ENCODE measurements around the gene DCAF17. TPM values are rescaled to one million over a fixed set of nuclear protein-coding genes. Genes with fewer than 3 reads are reported as not detected.
A peak's percentile ranks its signal among the peaks of the same experiment; 100 is the strongest.

DCAF17 gene
- total and polyA plus RNA-seq, 2 of the 13 experiments (the other 11 are each of a cell fraction or from before 2014, with no cell fraction given) = 13.7 to 30.0 TPM

DNA sequence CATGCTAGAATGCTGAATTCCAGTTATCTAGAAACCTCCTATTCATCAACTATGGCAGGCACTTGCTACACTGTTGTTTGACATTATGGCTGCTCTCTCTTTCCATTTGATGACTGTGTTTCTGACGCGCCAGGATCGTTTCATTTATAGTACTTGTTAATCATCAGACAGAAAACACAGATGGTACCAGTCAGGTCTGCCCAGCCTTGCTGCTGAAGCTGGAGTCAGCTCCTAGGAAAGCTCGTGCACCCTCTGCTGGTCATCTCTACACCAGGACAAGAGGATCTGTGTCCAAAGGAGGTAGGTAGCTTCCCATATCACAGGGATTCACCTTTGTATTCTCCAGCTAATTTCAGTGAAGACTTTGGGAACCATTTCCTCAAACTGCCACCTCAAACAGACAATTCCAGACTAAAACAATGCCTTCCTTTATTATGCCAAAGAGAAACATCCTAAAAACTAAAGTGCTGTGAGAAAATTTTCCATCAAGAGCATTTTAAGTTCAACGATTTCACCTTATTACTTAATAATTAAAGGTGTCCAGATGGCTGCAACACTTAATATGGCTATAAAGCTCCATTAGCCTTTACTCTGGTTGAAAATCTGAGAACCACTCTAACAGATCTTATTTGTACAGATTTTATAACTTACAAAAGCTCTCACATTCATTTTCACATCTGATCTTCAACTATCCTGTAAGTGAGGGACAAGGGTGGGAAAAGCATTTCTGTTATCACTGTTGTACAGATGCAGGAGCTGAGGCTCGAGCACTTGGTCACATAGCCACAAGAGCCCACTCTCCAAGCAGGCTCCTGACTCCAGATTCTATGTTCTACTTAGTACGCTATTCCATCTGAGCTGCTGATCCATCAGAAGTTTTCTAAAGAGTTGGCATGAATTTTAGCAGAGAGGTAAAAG lies 17.8 kb upstream of the DCAF17 start (continued):
- TF ChIP-seq, protein P1, sequence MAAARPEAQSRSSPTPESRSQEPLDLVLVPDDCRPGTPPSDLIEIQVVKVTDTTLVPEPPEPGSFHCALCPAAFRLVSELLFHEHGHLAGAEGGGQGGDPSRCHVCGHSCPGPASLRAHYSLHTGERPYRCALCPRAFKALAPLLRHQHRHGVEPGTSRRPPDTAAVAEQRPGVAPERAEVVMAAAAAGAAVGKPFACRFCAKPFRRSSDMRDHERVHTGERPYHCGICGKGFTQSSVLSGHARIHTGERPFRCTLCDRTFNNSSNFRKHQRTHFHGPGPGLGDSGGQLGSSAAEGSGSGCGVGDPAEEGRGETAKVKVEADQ (CRISPR knock-in tag; IDR thresholded peaks at IDR 0.05; ENCODE audit: borderline replicate concordance) = peak; percentile 99
- TF ChIP-seq MXD1 (CRISPR knock-in tag; IDR thresholded peaks at IDR 0.05) (no peak), WIZ (CRISPR knock-in tag; IDR thresholded peaks at IDR 0.05) (no peak), POLR2A (IDR thresholded peaks at IDR 0.05; ENCODE audit: insufficient read depth in 1 of 2, low read depth in 2 of 2, low read length in 2 of 2) (no peak), RFX5 (IDR thresholded peaks at IDR 0.05; ENCODE audit: low read depth, low read length) (no peak), ZNF335 (CRISPR knock-in tag; IDR thresholded peaks at IDR 0.05) (0 out of 2 replicates have a peak, but pooled peaks have one; percentile 25), ZSCAN9 (CRISPR knock-in tag; IDR thresholded peaks at IDR 0.05; ENCODE audit: borderline replicate concordance) (peak; percentile 58; the same call in 1 of the 2 replicates), TBX2 (CRISPR knock-in tag; IDR thresholded peaks at IDR 0.05; ENCODE audit: borderline replicate concordance) (no peak), ATF1 (CRISPR knock-in tag; IDR thresholded peaks at IDR 0.05) (no peak), FOXA3 (CRISPR knock-in tag; IDR thresholded peaks at IDR 0.05) (peak; percentile 52; the same call in 1 of the 2 replicates), SAP130 (CRISPR knock-in tag; IDR thresholded peaks at IDR 0.05; ENCODE audit: low read depth) (peak; percentile 74), FOXM1 (CRISPR knock-in tag; IDR thresholded peaks at IDR 0.05) (no peak), HOXA7 (CRISPR knock-in tag; IDR thresholded peaks at IDR 0.05) (no peak), ZNF713 (CRISPR knock-in tag; IDR thresholded peaks at IDR 0.05) (no peak), THAP8 (CRISPR knock-in tag; IDR thresholded peaks at IDR 0.05; ENCODE audit: borderline replicate concordance) (no peak), PRMT3 (CRISPR knock-in tag; IDR thresholded peaks at IDR 0.05; ENCODE audit: borderline replicate concordance, low read depth) (no peak), CEBPB (IDR thresholded peaks at IDR 0.05; ENCODE audit: borderline replicate concordance, low read depth, low read length) (no peak), NFIC (IDR thresholded peaks at IDR 0.05; ENCODE audit: low read length) (no peak), HBP1 (CRISPR knock-in tag; IDR thresholded peaks at IDR 0.05; ENCODE audit: low read depth) (no peak), ZIK1 (CRISPR knock-in tag; IDR thresholded peaks at IDR 0.05; ENCODE audit: borderline replicate concordance, low read depth) (no peak), ZNF670 (CRISPR knock-in tag; IDR thresholded peaks at IDR 0.05; ENCODE audit: borderline replicate concordance) (no peak), POLR2AphosphoS2 (IDR thresholded peaks at IDR 0.05; ENCODE audit: low read depth, low read length) (no peak), ZNF232 (CRISPR knock-in tag; IDR thresholded peaks at IDR 0.05; ENCODE audit: borderline replicate concordance) (no peak), GMEB2 (CRISPR knock-in tag; IDR thresholded peaks at IDR 0.05; ENCODE audit: low read depth) (no peak)
